ENCODE results near the gene STK32B.
"Not testable (repeated sequence)": the region's sequence is repeated elsewhere in the genome, so short reads cannot be mapped to it uniquely, and the experiment has no call there.

Gene STK32B

GRCh38 chr4:5055411-5055810 lies 4.1 kb downstream of the STK32B start:
- Histone ChIP-seq H3K79me2 (ENCODE audit: insufficient read depth, low read length) (no peaks in the 10 kb centered on the region), H2AFZ (ENCODE audit: low read length) (no peak overlapping the region), H4K20me1 (ENCODE audit: insufficient read depth, low read length, poor library complexity, severe bottlenecking) (no peaks in the 10 kb centered on the region), H3K9ac (ENCODE audit: low read depth, low read length, poor library complexity, severe bottlenecking) (no peak overlapping the region), H3F3A (ENCODE audit: low read depth) (no peaks in the 10 kb centered on the region), H3K36me3 (ENCODE audit: insufficient read depth, low read length) (no peaks in the 10 kb centered on the region), H3K4me1 (ENCODE audit: insufficient read depth, low read length, poor library complexity, severe bottlenecking) (no peaks in the 10 kb centered on the region), H3K9me2 (replicated peaks; ENCODE audit: low read depth, low read length) (no peaks in the 10 kb centered on the region), H3K4me3 (ENCODE audit: low read length, poor library complexity, severe bottlenecking) (no peak overlapping the region), H3K9me3 (ENCODE audit: insufficient read depth, low read depth, low read length) (no peaks in the 10 kb centered on the region), H3K4me2 (ENCODE audit: low read depth, low read length, poor library complexity, severe bottlenecking) (no peak overlapping the region), H3K27me3 (ENCODE audit: insufficient read depth, low read length, poor library complexity, severe bottlenecking) (no peaks in the 10 kb centered on the region)
- TF ChIP-seq EZH2phosphoT487 (IDR thresholded peaks at IDR 0.05; ENCODE audit: borderline replicate concordance) (no peak), CTCF (conservative IDR thresholded peaks at IDR 0.05; ENCODE audit: low read length) (no peak)

- Histone ChIP-seq H3K9me3 (ENCODE audit: insufficient read depth, low read depth, low read length) (peaks cover 2% of the 10 kb centered on the region; the same call in 1 of the 2 replicates), H3K4me1 (ENCODE audit: insufficient read depth, low read length, poor library complexity, severe bottlenecking) (no peaks in the 10 kb centered on the region), H3K4me2 (ENCODE audit: low read depth, low read length, poor library complexity, severe bottlenecking) (no peak overlapping the region), H4K20me1 (ENCODE audit: insufficient read depth, low read length, poor library complexity, severe bottlenecking) (no peaks in the 10 kb centered on the region), H3K36me3 (ENCODE audit: insufficient read depth, low read length) (no peaks in the 10 kb centered on the region), H3K4me3 (ENCODE audit: low read length, poor library complexity, severe bottlenecking) (no peak overlapping the region), H3K9ac (ENCODE audit: low read depth, low read length, poor library complexity, severe bottlenecking) (no peak overlapping the region), H3K79me2 (ENCODE audit: insufficient read depth, low read length) (no peaks in the 10 kb centered on the region), H3K9me2 (replicated peaks; ENCODE audit: low read depth, low read length) (no peaks in the 10 kb centered on the region), H2AFZ (ENCODE audit: low read length) (no peak overlapping the region), H3K27me3 (ENCODE audit: insufficient read depth, low read length, poor library complexity, severe bottlenecking) (no peaks in the 10 kb centered on the region), H3F3A (ENCODE audit: low read depth) (no peaks in the 10 kb centered on the region)
- TF ChIP-seq EZH2phosphoT487 (IDR thresholded peaks at IDR 0.05; ENCODE audit: borderline replicate concordance), result no peak
- TF ChIP-seq CTCF (conservative IDR thresholded peaks at IDR 0.05; ENCODE audit: low read length), result no peak
These were observed 14.8 kb downstream of the STK32B start for GRCh38 chr4:5066101-5066500.

- not testable (repeated sequence) for H2AFZ ChIP-seq (ENCODE audit: low read length); H3K27me3 ChIP-seq (ENCODE audit: insufficient read depth, low read length, poor library complexity, severe bottlenecking); H3K4me1 ChIP-seq (ENCODE audit: insufficient read depth, low read length, poor library complexity, severe bottlenecking); H4K20me1 ChIP-seq (ENCODE audit: insufficient read depth, low read length, poor library complexity, severe bottlenecking); H3K9ac ChIP-seq (ENCODE audit: low read depth, low read length, poor library complexity, severe bottlenecking); H3K9me3 ChIP-seq (ENCODE audit: insufficient read depth, low read depth, low read length); H3K9me2 ChIP-seq (replicated peaks; ENCODE audit: low read depth, low read length); H3F3A ChIP-seq (ENCODE audit: low read depth); H3K4me3 ChIP-seq (ENCODE audit: low read length, poor library complexity, severe bottlenecking); H3K36me3 ChIP-seq (ENCODE audit: insufficient read depth, low read length); H3K79me2 ChIP-seq (ENCODE audit: insufficient read depth, low read length); H3K4me2 ChIP-seq (ENCODE audit: low read depth, low read length, poor library complexity, severe bottlenecking)
These were observed 15.7 kb downstream of the STK32B start for GRCh38 chr4:5066968-5067367.

GRCh38 chr4:5067908-5068307 lies 16.6 kb downstream of the STK32B start:
- no peaks in the 10 kb centered on the region for H3K4me1 ChIP-seq (ENCODE audit: insufficient read depth, low read length, poor library complexity, severe bottlenecking)
- no peaks in the 10 kb centered on the region for H3K27me3 ChIP-seq (ENCODE audit: insufficient read depth, low read length, poor library complexity, severe bottlenecking)
- H2AFZ ChIP-seq (ENCODE audit: low read length), result no peak overlapping the region
- no peak overlapping the region for H3K9ac ChIP-seq (ENCODE audit: low read depth, low read length, poor library complexity, severe bottlenecking)
- H3K36me3 ChIP-seq (ENCODE audit: insufficient read depth, low read length), result no peaks in the 10 kb centered on the region
- H3K9me3 ChIP-seq (ENCODE audit: insufficient read depth, low read depth, low read length), result peaks cover 2% of the 10 kb centered on the region; the same call in 1 of the 2 replicates
- H3K4me2 ChIP-seq (ENCODE audit: low read depth, low read length, poor library complexity, severe bottlenecking), result no peak overlapping the region
- no peaks in the 10 kb centered on the region for H3F3A ChIP-seq (ENCODE audit: low read depth)
- no peak overlapping the region for H3K4me3 ChIP-seq (ENCODE audit: low read length, poor library complexity, severe bottlenecking)
- no peaks in the 10 kb centered on the region for H3K9me2 ChIP-seq (replicated peaks; ENCODE audit: low read depth, low read length)
- H4K20me1 ChIP-seq (ENCODE audit: insufficient read depth, low read length, poor library complexity, severe bottlenecking), result no peaks in the 10 kb centered on the region
- no peaks in the 10 kb centered on the region for H3K79me2 ChIP-seq (ENCODE audit: insufficient read depth, low read length)
- TF ChIP-seq CTCF (conservative IDR thresholded peaks at IDR 0.05; ENCODE audit: low read length), result no peak
- TF ChIP-seq EZH2phosphoT487 (IDR thresholded peaks at IDR 0.05; ENCODE audit: borderline replicate concordance), result no peak

Measured in Loucy (cell line).